B cell (primary cell): ENCODE results near the gene PRPF19. TPM values are rescaled to one million over a fixed set of nuclear protein-coding genes. Genes with fewer than 3 reads are reported as not detected.

Source experiments
- ATAC-seq: fragments of 200-7000 bp; cut with Tn5 transposase; one replicate; pipeline ENCODE4 v1.10.0; 2021; ENCODE audit warnings: low read depth, mild to moderate bottlenecking, moderate number of reproducible peaks, moderate library complexity
- CTCF ChIA-PET: fragments of 350-600 bp; sonication (Branson Sonifier 250); formaldehyde crosslinking; loops from one replicate; lab custom pipeline; 2021; ENCODE audit warnings: antibody characterized with exemption, inconsistent platforms; lab: Charles Lee
- POLR2A ChIA-PET: fragments of 350-600 bp; sonication (Branson Sonifier 250); formaldehyde crosslinking; loops from one replicate; lab custom pipeline; 2021; ENCODE audit warnings: antibody characterized with exemption; lab: Charles Lee
- DNase-seq: peaks from one replicate; pipeline ENCODE4 v3.0.0; 2013
- H2AFZ ChIP-seq: 2 replicates; pipeline ENCODE4 v1.6.1; 2012; ENCODE audit warnings: mild to moderate bottlenecking, low read depth, low read length; ENCODE audit not compliant: insufficient read depth, poor library complexity, severe bottlenecking
- H3K27ac ChIP-seq, 2 donors: 1 replicate in 1 of 2; 2 replicates in 1 of 2; pipeline ENCODE4 v1.5.1; 2012 to 2013; ENCODE audit warnings: low read length in 2 of 2, mild to moderate bottlenecking in 2 of 2, moderate library complexity in 1 of 2
- H3K27me3 ChIP-seq, 4 experiments: fragments of 200-600 bp in 1 of 4; sonication (generic) in 1 of 4; replicated peaks in 1 of 4; 1 replicate in 2 of 4; 2 replicates in 2 of 4; pipeline versions ENCODE4 v1.6.1 to v1.7.0; 2013 to 2016; ENCODE audit warnings: low read length in 3 of 4, mild to moderate bottlenecking in 2 of 4, mixed read lengths in 1 of 4, moderate library complexity in 1 of 4; ENCODE audit not compliant: insufficient read depth in 4 of 4, control insufficient read depth in 3 of 4; ENCODE audit errors: control extremely low read depth in 1 of 4
- H3K36me3 ChIP-seq, 2 experiments: replicated peaks in 1 of 2; 1 replicate in 1 of 2; 2 replicates in 1 of 2; pipeline versions ENCODE4 v1.6.1 to v1.7.1; 2013; ENCODE audit warnings: low read length in 1 of 2; ENCODE audit not compliant: insufficient read depth in 2 of 2, control insufficient read depth in 1 of 2; ENCODE audit errors: control extremely low read depth in 1 of 2, extremely low read depth in 1 of 2
- H3K4me1 ChIP-seq, 2 donors: fragments of 200-600 bp in 1 of 2; sonication (generic) in 1 of 2; 1 replicate in 1 of 2; 2 replicates in 1 of 2; pipeline versions ENCODE4 v1.5.1 to v1.6.1; 2013 to 2017; ENCODE audit warnings: low read length in 2 of 2; ENCODE audit not compliant: control insufficient read depth in 2 of 2, insufficient read depth in 2 of 2
- H3K4me2 ChIP-seq: replicated peaks from 2 replicates; pipeline ENCODE3; 2012; ENCODE audit warnings: mild to moderate bottlenecking, low read depth, low read length; ENCODE audit not compliant: poor library complexity, severe bottlenecking
- H3K4me3 ChIP-seq, 5 experiments: fragments of 200-600 bp in 1 of 5; sonication (generic) in 1 of 5; 1 replicate in 3 of 5; 2 replicates in 2 of 5; pipeline versions ENCODE4 v1.5.1 to v1.7.0; 2011 to 2016; ENCODE audit warnings: low read length in 4 of 5, mild to moderate bottlenecking in 4 of 5, low read depth in 2 of 5, control low read depth in 1 of 5, moderate library complexity in 1 of 5; ENCODE audit not compliant: insufficient read depth in 1 of 5; ENCODE audit errors: control extremely low read depth in 1 of 5, extremely low read depth in 1 of 5
- H3K79me2 ChIP-seq: fragments of 200-600 bp; sonication (generic); one replicate; pipeline ENCODE4 v1.6.0; 2016; ENCODE audit warnings: low read length; ENCODE audit not compliant: control insufficient read depth, insufficient read depth
- H3K9ac ChIP-seq: fragments of 200-600 bp; sonication (generic); 2 replicates; pipeline ENCODE4 v1.6.1; 2017; ENCODE audit warnings: mild to moderate bottlenecking, low read length, moderate library complexity
- H3K9me3 ChIP-seq, 3 donors: one replicate each; pipeline versions ENCODE4 v1.6.1 to v1.7.1; 2013; ENCODE audit warnings: low read length in 2 of 3; ENCODE audit not compliant: control insufficient read depth in 2 of 3, insufficient read depth in 1 of 3; ENCODE audit errors: control extremely low read depth in 1 of 3
- H4K20me1 ChIP-seq: 2 replicates; pipeline ENCODE4 v1.6.0; 2012; ENCODE audit warnings: mild to moderate bottlenecking, low read length; ENCODE audit not compliant: insufficient read depth, control insufficient read depth, poor library complexity, severe bottlenecking
- H3K27ac Mint-ChIP-seq: one replicate; pipeline ENCODE4 v1.8.0; 2021; ENCODE audit warnings: mixed read lengths
- H3K27me3 Mint-ChIP-seq: one replicate; pipeline ENCODE4 v1.8.0; 2021; ENCODE audit warnings: mixed read lengths
- H3K4me1 Mint-ChIP-seq: one replicate; pipeline ENCODE4 v1.8.0; 2021; ENCODE audit warnings: mixed read lengths
- H3K4me3 Mint-ChIP-seq: one replicate; pipeline ENCODE4 v1.8.0; 2021; ENCODE audit warnings: mixed read lengths
- H3K9me3 Mint-ChIP-seq: one replicate; pipeline ENCODE4 v1.8.0; 2022; ENCODE audit warnings: mixed read lengths; ENCODE audit not compliant: insufficient read depth
- EZH2 ChIP-seq: IDR thresholded peaks from 2 replicates; pipeline ENCODE4 v1.6.1; 2012; ENCODE audit warnings: borderline replicate concordance, low read depth, mild to moderate bottlenecking, moderate library complexity, low read length; ENCODE audit not compliant: insufficient read depth, poor library complexity, severe bottlenecking
- WGBS: methylation state at CpG from one replicate; pipeline ENCODE4 v1.1.5; 2013; ENCODE audit warnings: missing lambda C conversion rate; ENCODE audit not compliant: insufficient coverage; 5-methylcytosine and 5-hydroxymethylcytosine counted together
- intact Hi-C: fragments of 100-400 bp; cut with micrococcal nuclease; formaldehyde crosslinking; loops from one replicate; pipeline ENCODE4 v1.10.0; 2022
- polyA plus RNA-seq: library from polyadenylated mRNA; depleted of rRNA; stranded (reverse); fragments of >200 nt; gene quantifications from 2 replicates; pipeline ENCODE4 v1.2.3, GENCODE V29; 2012
- total RNA-seq, 2 donors: library from RNA; stranded (reverse); fragments of 120-200 nt in 1 of 2; gene quantifications; 1 replicate in 1 of 2; 2 replicates in 1 of 2; pipeline versions ENCODE4 v1.2.3 to v1.2.4, GENCODE V29; 2013 to 2022
- TF ChIP-seq, protein P1 (sequence below): fragments of 200-600 bp; IDR thresholded peaks from one replicate; pipeline ENCODE4 v1.8.0; 2022; ENCODE audit warnings: antibody characterized with exemption, mild to moderate bottlenecking

The PRPF19 gene
- total and polyA plus RNA-seq, 2 donors (not counting 1 experiment from before 2014, with no cell fraction given): 41.8 to 89.9 TPM

DNA sequence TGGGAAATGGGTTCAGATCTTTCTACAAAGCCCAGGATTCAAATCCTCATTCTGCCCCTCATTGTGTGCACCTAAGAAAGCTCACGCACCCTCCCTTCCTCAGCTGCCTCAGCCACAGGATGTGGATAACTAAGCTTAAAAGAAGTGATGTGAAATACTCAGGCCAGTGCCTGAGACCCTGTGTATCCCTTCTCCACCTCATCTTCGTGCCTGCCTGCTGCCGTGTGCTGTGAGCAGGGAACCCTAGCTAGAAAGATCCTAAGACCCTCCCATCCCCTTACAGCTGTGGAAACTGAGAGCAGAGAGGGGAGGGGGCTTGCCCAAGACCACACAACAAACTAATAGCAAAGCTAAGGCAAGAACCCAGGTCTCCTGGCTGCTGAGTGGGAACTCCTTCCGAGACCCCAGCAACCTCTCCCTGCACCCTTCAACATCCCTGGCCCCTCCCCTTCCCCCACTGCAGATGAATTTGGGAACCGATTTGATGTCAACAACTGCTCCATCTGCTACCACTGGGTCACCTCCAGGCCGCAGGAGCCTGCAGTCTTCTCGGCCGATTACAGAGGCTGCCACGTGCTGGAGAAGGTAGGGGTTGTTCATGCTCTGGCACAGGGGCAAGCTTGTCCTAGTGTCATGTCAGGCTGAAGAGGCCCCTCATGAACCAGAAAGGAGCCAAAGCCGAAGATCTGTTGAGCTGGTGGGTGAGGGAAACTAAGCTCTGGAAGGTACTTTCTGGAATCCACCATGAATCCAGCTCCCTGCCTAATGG, 37.5 kb downstream of the PRPF19 start:
- H3K27ac Mint-ChIP-seq: no peak overlapping the region
- WGBS: 92% methylated on average over 3 of the region's 10 CpGs
- Histone ChIP-seq H3K79me2 (no peaks in the 10 kb centered on the region), H3K27ac (no peak overlapping the region), H3K27me3 (no peaks in the 10 kb centered on the region), H3K4me3 (no peak overlapping the region), H3K4me2 (no peak overlapping the region), H3K4me1 (no peaks in the 10 kb centered on the region), H4K20me1 (no peaks in the 10 kb centered on the region), H3K9ac (no peak overlapping the region), H3K9me3 (no peaks in the 10 kb centered on the region), H3K36me3 (no peaks in the 10 kb centered on the region), H2AFZ (no peak overlapping the region)
- H3K27me3 Mint-ChIP-seq: no peaks in the 10 kb centered on the region
- H3K4me1 Mint-ChIP-seq: no peaks in the 10 kb centered on the region
- ATAC-seq: no peak
- no peak for TF ChIP-seq EZH2
- TF ChIP-seq, protein P1, sequence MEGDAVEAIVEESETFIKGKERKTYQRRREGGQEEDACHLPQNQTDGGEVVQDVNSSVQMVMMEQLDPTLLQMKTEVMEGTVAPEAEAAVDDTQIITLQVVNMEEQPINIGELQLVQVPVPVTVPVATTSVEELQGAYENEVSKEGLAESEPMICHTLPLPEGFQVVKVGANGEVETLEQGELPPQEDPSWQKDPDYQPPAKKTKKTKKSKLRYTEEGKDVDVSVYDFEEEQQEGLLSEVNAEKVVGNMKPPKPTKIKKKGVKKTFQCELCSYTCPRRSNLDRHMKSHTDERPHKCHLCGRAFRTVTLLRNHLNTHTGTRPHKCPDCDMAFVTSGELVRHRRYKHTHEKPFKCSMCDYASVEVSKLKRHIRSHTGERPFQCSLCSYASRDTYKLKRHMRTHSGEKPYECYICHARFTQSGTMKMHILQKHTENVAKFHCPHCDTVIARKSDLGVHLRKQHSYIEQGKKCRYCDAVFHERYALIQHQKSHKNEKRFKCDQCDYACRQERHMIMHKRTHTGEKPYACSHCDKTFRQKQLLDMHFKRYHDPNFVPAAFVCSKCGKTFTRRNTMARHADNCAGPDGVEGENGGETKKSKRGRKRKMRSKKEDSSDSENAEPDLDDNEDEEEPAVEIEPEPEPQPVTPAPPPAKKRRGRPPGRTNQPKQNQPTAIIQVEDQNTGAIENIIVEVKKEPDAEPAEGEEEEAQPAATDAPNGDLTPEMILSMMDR: no peak
- intact Hi-C loops: no loop called here
- H3K4me3 Mint-ChIP-seq: no peak overlapping the region
- CTCF ChIA-PET: interaction anchor here (0.8 kb wide), 1 partner anchor 31 kb away, joined by 3 read pairs; no protein-coding TSS in a partner anchor
- POLR2A ChIA-PET: no interaction called here
- no peaks in the 10 kb centered on the region for H3K9me3 Mint-ChIP-seq
- no peak for DNase-seq

DNA sequence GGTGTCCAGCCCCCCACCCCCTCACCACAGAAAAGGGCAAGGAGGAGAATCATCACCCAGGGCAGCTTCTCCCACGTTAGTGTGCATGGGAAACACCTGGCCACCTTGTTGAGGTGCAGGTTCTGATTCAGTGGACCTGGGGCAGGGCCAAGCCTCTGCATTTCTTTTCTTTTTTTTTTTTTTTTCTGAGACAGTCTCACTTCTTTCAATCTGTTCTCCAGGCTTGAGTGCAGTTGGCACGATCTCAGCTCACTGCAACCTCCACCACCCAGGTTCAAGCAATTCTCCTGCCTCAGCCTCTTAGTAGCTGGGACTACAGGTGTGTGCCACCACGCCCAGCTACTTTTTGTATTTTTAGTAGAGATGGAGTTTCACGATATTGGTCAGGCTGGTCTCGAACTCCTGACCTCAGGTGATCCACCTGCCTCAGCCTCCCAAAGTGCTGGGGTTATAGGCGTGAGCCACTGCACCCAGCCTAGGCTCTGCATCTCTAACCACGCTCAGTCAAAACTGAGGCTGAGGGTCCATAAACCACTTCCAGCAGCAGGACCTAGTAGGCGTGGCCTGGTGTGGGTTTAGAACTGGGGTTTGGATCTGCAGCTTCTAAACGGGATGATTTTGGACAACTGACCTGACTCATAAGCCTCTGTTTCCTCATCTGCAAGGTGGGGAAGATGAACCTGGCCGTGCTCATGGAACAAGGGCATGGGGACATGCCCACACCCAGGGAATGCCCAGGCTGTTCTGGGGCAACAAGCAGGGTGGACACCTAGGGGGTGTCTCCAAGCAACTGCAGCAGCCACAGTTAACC, 38.3 kb downstream of the PRPF19 start:
- no peak for DNase-seq
- TF ChIP-seq, protein P1: no peak
- no peak for TF ChIP-seq EZH2
- H3K27ac Mint-ChIP-seq: no peak overlapping the region
- H3K4me3 Mint-ChIP-seq: no peak overlapping the region
- Histone ChIP-seq H3K4me3 (no peak overlapping the region), H3K36me3 (no peaks in the 10 kb centered on the region), H3K9me3 (no peaks in the 10 kb centered on the region), H3K27me3 (no peaks in the 10 kb centered on the region), H3K27ac (no peak overlapping the region), H2AFZ (no peak overlapping the region), H3K4me2 (no peak overlapping the region), H3K79me2 (no peaks in the 10 kb centered on the region), H4K20me1 (no peaks in the 10 kb centered on the region), H3K4me1 (no peaks in the 10 kb centered on the region), H3K9ac (no peak overlapping the region)
- CTCF ChIA-PET: no interaction called here
- WGBS: 68% methylated on average over 9 of the region's 10 CpGs
- no peaks in the 10 kb centered on the region for H3K9me3 Mint-ChIP-seq
- H3K27me3 Mint-ChIP-seq: no peaks in the 10 kb centered on the region
- H3K4me1 Mint-ChIP-seq: no peaks in the 10 kb centered on the region
- intact Hi-C loops: no loop called here
- no peak for ATAC-seq
- POLR2A ChIA-PET: no interaction called here
